ENCODE measurements around the gene PITPNB. TPM values are rescaled to one million over a fixed set of nuclear protein-coding genes. Genes with fewer than 3 reads are reported as not detected.

Gene PITPNB
- total RNA-seq, 4 donors from 2014 or later, result 28.0 to 48.2 (median 40.3) TPM

DNA sequence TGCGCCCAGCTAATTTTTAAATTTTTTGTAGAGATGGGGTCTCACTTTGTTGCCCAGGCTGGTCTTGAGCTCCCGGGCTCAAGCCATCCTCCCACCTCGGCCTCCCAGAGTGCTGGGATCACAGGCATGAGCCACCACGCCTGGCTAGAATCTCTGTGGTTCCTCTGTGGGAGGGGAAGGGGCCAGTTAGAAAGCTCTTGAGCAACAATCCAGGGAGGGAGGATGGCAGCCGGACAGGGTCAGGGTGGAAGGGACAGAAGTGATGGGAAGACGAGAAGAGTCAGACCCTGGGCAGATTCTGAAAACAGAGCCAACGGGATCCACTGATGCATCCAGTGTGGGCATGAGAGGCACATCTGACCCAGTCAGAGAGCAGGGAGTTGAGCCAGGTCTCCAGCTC, 78.6 kb downstream of the PITPNB start:
- TF ChIP-seq, protein P1, sequence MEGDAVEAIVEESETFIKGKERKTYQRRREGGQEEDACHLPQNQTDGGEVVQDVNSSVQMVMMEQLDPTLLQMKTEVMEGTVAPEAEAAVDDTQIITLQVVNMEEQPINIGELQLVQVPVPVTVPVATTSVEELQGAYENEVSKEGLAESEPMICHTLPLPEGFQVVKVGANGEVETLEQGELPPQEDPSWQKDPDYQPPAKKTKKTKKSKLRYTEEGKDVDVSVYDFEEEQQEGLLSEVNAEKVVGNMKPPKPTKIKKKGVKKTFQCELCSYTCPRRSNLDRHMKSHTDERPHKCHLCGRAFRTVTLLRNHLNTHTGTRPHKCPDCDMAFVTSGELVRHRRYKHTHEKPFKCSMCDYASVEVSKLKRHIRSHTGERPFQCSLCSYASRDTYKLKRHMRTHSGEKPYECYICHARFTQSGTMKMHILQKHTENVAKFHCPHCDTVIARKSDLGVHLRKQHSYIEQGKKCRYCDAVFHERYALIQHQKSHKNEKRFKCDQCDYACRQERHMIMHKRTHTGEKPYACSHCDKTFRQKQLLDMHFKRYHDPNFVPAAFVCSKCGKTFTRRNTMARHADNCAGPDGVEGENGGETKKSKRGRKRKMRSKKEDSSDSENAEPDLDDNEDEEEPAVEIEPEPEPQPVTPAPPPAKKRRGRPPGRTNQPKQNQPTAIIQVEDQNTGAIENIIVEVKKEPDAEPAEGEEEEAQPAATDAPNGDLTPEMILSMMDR (IDR thresholded peaks at IDR 0.05), result no peak
- TF ChIP-seq POLR2AphosphoS5 (IDR thresholded peaks at IDR 0.05) (no peak), EP300 (IDR thresholded peaks at IDR 0.05; ENCODE audit: low read depth) (no peak), POLR2A (IDR thresholded peaks at IDR 0.05) (no peak)
- DNase-seq, result no peak
- intact Hi-C loops (cut with DNase I; ENCODE audit: low total_unique reads) (no loop called here), in situ Hi-C loops (cut with MboI; ENCODE audit: low pct_ligation_motif_present in 1 of 4, low pct_unique_long_range_greater_than_20kb in 1 of 4, low sequenced_read_pairs in 3 of 4) (no loop called here)
- Histone ChIP-seq H3K4me1 (no peaks in the 10 kb centered on the region), H3K36me3 (no peaks in the 10 kb centered on the region), H3K4me3 (no peak overlapping the region), H3K27ac (no peak overlapping the region), H3K27me3 (no peaks in the 10 kb centered on the region), H3K9me3 (no peaks in the 10 kb centered on the region)
- 75 to 90% methylated on average over 2 to 7 of the region's 7 CpGs for WGBS, 2 donors (ENCODE audit: low coverage in 1 of 2)

DNA sequence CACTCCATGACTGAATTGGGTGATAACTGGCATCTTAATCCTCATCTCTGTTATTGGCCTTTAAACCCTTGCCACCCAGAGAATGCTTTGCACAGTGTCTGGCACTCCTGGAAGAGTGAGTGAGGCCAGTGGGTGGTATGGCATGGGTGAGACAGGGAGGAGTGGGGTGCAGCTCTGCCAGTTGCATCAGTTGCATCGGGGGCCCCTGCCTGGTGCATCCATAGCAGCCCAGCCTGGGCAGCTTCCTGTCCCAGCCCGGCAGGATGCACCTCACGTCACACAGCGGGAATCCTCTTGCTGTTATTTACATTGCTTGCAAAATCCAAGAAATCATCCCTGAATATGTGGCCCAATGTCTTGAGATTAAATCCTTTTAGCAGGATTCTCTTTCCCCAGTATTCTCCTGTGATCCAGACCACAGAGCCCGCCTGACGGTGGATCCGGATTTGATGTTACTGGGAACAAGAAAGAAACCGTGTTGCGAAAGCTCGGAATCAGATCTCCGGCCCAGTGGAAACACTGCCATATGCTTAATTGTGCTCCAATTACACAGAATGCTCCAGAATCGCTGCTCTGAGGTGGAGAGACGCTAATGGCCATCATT, 79.9 kb downstream of the PITPNB start:
- in situ Hi-C loops (cut with MboI; ENCODE audit: low pct_ligation_motif_present in 1 of 4, low pct_unique_long_range_greater_than_20kb in 1 of 4, low sequenced_read_pairs in 3 of 4) (no loop called here), intact Hi-C loops (cut with DNase I; ENCODE audit: low total_unique reads) (no loop called here)
- no peak for TF ChIP-seq POLR2AphosphoS5 (IDR thresholded peaks at IDR 0.05)
- no peak for TF ChIP-seq POLR2A (IDR thresholded peaks at IDR 0.05)
- TF ChIP-seq, protein P1 (IDR thresholded peaks at IDR 0.05), result no peak
- TF ChIP-seq EP300 (IDR thresholded peaks at IDR 0.05; ENCODE audit: low read depth), result no peak
- no peak overlapping the region for H3K27ac ChIP-seq
- no peak overlapping the region for H3K4me3 ChIP-seq
- no peaks in the 10 kb centered on the region for H3K36me3 ChIP-seq
- 90 to 93% methylated on average over 9 to 13 of the region's 13 CpGs for WGBS, 2 donors (ENCODE audit: low coverage in 1 of 2)
- H3K27me3 ChIP-seq, result no peaks in the 10 kb centered on the region
- DNase-seq, result no peak
- H3K9me3 ChIP-seq, result no peaks in the 10 kb centered on the region
- no peaks in the 10 kb centered on the region for H3K4me1 ChIP-seq

DNA sequence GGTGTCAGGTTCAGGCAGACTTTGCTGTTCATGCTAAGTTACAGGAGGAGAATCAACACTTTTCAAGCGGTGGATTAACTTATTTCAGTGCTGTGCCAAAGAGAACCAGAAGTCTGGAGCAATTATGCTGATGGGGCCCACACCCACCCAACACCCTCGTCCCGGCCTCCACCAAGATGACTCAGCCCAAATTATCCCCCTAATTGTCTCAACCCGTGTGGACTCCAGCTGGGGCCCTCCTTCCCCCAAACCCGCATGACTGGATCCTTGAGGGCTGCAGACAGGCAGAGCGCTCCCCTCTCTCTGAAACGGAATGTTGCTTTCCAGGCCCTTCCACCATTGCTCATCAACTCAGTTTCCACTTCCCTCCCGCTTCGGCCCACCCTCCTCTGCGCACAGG, 82.9 kb downstream of the PITPNB start:
- WGBS, 2 donors (ENCODE audit: low coverage in 1 of 2), result 71 to 76% methylated on average over 7 to 10 of the region's 10 CpGs
- TF ChIP-seq POLR2AphosphoS5 (IDR thresholded peaks at IDR 0.05) (no peak), POLR2A (IDR thresholded peaks at IDR 0.05) (no peak), EP300 (IDR thresholded peaks at IDR 0.05; ENCODE audit: low read depth) (no peak)
- TF ChIP-seq, protein P1 (IDR thresholded peaks at IDR 0.05), result no peak
- Histone ChIP-seq H3K4me3 (no peak overlapping the region), H3K36me3 (no peaks in the 10 kb centered on the region), H3K27me3 (no peaks in the 10 kb centered on the region), H3K9me3 (no peaks in the 10 kb centered on the region), H3K27ac (no peak overlapping the region), H3K4me1 (no peaks in the 10 kb centered on the region)
- intact Hi-C loops (cut with DNase I; ENCODE audit: low total_unique reads), result no loop called here
- DNase-seq, result no peak
- in situ Hi-C loops (cut with MboI; ENCODE audit: low pct_ligation_motif_present in 1 of 4, low pct_unique_long_range_greater_than_20kb in 1 of 4, low sequenced_read_pairs in 3 of 4), result no loop called here

DNA sequence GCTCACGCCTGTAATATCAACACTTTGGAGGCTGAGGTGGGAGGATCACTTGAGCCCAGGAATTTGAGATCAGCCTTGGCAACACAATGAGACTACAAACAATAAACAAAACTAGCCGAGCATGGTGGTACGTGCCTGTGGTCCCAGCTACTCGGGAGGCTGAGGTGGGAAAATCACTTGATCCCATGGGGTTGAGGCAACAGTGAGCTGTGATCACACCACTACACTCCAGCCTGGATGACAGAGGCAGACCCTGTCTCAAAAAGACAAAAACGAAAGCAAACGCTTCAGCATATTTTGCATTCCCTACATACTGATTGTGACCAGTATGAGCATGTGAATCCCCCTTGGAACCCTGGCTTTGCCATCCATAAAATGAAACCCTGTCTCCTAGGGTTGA, 83.6 kb downstream of the PITPNB start:
- TF ChIP-seq POLR2AphosphoS5 (IDR thresholded peaks at IDR 0.05) (no peak), EP300 (IDR thresholded peaks at IDR 0.05; ENCODE audit: low read depth) (no peak)
- no peak for DNase-seq
- H3K27ac ChIP-seq, result no peak overlapping the region
- H3K27me3 ChIP-seq, result no peaks in the 10 kb centered on the region
- intact Hi-C loops (cut with DNase I; ENCODE audit: low total_unique reads) (no loop called here), in situ Hi-C loops (cut with MboI; ENCODE audit: low pct_ligation_motif_present in 1 of 4, low pct_unique_long_range_greater_than_20kb in 1 of 4, low sequenced_read_pairs in 3 of 4) (no loop called here)
- no peaks in the 10 kb centered on the region for H3K36me3 ChIP-seq
- 70 to 89% methylated on average over 2 to 6 of the region's 6 CpGs for WGBS, 2 donors (ENCODE audit: low coverage in 1 of 2)
- H3K4me1 ChIP-seq, result no peaks in the 10 kb centered on the region
- no peaks in the 10 kb centered on the region for H3K9me3 ChIP-seq
- H3K4me3 ChIP-seq, result no peak overlapping the region
